Measurements from ENCODE around the gene MPHOSPH10.

DNA sequence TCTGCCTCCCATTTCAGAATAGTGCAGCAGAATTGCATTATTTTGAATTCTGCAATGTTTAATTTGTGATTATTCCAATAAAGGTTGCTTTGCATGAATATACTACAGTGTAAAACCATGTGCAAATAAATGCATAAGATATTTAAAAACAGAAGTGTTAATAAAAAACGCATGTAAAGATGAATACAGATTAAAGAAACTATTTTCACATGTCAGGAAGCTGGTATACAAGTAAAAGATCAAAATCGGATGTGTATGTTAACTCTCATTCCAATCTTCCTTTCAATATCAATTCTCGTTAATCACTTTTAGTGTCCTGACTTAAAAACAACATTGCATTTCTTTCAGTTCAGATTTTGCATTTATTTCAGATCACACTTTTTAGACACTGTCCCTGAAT lies 3.5 kb upstream of the MPHOSPH10 start:
- no peak for TF ChIP-seq FOXP2 (optimal IDR thresholded peaks at IDR 0.05; ENCODE audit: borderline replicate concordance, extremely low read depth, extremely low read length, insufficient read depth)
- TF ChIP-seq, protein P1, sequence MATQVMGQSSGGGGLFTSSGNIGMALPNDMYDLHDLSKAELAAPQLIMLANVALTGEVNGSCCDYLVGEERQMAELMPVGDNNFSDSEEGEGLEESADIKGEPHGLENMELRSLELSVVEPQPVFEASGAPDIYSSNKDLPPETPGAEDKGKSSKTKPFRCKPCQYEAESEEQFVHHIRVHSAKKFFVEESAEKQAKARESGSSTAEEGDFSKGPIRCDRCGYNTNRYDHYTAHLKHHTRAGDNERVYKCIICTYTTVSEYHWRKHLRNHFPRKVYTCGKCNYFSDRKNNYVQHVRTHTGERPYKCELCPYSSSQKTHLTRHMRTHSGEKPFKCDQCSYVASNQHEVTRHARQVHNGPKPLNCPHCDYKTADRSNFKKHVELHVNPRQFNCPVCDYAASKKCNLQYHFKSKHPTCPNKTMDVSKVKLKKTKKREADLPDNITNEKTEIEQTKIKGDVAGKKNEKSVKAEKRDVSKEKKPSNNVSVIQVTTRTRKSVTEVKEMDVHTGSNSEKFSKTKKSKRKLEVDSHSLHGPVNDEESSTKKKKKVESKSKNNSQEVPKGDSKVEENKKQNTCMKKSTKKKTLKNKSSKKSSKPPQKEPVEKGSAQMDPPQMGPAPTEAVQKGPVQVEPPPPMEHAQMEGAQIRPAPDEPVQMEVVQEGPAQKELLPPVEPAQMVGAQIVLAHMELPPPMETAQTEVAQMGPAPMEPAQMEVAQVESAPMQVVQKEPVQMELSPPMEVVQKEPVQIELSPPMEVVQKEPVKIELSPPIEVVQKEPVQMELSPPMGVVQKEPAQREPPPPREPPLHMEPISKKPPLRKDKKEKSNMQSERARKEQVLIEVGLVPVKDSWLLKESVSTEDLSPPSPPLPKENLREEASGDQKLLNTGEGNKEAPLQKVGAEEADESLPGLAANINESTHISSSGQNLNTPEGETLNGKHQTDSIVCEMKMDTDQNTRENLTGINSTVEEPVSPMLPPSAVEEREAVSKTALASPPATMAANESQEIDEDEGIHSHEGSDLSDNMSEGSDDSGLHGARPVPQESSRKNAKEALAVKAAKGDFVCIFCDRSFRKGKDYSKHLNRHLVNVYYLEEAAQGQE (IDR thresholded peaks at IDR 0.05; ENCODE audit: insufficient read depth in 1 of 2, low read depth in 2 of 2, low read length in 2 of 2) = no peak
